ENCODE data around the gene RRP9. TPM values are rescaled to one million over a fixed set of nuclear protein-coding genes. Genes with fewer than 3 reads are reported as not detected.

Gene RRP9
- total RNA-seq, 1 experiment from 2014 or later, result 49.9 TPM

DNA sequence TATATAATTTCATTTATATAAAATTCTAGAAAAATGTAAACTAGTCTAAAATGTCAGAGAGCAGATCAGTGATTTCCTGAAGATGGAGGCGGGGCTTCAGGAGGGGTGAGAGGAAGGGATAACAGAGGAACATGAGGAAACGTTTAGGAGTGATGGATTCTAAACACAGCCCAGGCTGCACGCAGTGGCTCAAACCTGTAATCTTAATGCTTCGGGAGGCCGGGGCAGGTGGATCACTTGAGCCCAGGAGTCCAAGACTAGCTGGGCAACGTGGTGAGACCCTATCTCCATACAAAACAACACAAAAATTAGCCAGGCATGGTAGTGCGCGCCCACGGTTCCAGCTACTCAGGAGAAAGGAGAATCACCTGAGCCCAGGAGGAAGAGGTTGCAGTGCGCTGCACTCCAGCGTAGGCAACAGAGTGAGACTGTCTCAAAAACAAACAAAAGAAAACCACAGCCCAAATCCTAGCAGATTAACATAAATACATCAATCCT lies 20.6 kb downstream of the RRP9 start (continued):
- TF ChIP-seq, protein P1, sequence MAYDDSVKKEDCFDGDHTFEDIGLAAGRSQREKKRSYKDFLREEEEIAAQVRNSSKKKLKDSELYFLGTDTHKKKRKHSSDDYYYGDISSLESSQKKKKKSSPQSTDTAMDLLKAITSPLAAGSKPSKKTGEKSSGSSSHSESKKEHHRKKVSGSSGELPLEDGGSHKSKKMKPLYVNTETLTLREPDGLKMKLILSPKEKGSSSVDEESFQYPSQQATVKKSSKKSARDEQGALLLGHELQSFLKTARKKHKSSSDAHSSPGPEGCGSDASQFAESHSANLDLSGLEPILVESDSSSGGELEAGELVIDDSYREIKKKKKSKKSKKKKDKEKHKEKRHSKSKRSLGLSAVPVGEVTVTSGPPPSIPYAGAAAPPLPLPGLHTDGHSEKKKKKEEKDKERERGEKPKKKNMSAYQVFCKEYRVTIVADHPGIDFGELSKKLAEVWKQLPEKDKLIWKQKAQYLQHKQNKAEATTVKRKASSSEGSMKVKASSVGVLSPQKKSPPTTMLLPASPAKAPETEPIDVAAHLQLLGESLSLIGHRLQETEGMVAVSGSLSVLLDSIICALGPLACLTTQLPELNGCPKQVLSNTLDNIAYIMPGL (CRISPR knock-in tag; IDR thresholded peaks at IDR 0.05), result no peak
- TF ChIP-seq, protein P2, sequence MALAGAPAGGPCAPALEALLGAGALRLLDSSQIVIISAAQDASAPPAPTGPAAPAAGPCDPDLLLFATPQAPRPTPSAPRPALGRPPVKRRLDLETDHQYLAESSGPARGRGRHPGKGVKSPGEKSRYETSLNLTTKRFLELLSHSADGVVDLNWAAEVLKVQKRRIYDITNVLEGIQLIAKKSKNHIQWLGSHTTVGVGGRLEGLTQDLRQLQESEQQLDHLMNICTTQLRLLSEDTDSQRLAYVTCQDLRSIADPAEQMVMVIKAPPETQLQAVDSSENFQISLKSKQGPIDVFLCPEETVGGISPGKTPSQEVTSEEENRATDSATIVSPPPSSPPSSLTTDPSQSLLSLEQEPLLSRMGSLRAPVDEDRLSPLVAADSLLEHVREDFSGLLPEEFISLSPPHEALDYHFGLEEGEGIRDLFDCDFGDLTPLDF (CRISPR knock-in tag; IDR thresholded peaks at IDR 0.05), result no peak
- TF ChIP-seq IRF2 (CRISPR knock-in tag; IDR thresholded peaks at IDR 0.05; ENCODE audit: borderline replicate concordance, low read depth) (no peak), SOX15 (CRISPR knock-in tag; IDR thresholded peaks at IDR 0.05) (no peak), SMAD3 (CRISPR knock-in tag; IDR thresholded peaks at IDR 0.05; ENCODE audit: borderline replicate concordance) (no peak), MXD4 (CRISPR knock-in tag; IDR thresholded peaks at IDR 0.05; ENCODE audit: borderline replicate concordance) (no peak), ELF4 (CRISPR knock-in tag; IDR thresholded peaks at IDR 0.05; ENCODE audit: low read depth) (no peak), ZNF138 (CRISPR knock-in tag; conservative IDR thresholded peaks at IDR 0.05) (no peak), FOXK1 (CRISPR knock-in tag; IDR thresholded peaks at IDR 0.05) (no peak)

DNA sequence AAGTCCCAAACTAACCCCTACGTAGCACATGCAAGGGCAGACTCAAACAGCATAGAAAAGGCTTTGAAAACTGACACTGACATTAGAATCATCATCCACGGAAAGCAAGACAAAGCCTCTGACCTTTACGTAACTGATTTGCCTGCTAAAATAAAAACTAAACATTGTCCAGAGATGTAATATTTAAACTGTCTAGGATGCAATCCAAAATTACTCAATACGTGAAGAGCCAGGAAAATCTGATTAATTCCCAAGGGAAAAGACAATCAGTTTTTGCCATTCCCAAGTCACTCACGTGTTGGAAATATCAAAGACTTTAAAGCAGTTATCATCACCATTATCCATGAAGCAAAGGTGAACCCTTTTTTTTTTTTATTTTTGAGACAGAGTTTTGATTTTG lies 25.3 kb downstream of the RRP9 start:
- CTCF ChIA-PET, result no interaction called here
- Mint-ChIP-seq H3K27ac (no peak overlapping the region), H3K4me3 (no peak overlapping the region), H3K4me1 (peaks cover 10% of the 10 kb centered on the region), H3K36me3 (no peaks in the 10 kb centered on the region), H3K9me3 (no peaks in the 10 kb centered on the region), H3K27me3 (ENCODE audit: low read depth) (no peaks in the 10 kb centered on the region)
- no peak for DNase-seq (ENCODE audit: low spot score)
- no peak for ATAC-seq
- TF ChIP-seq SP1 (CRISPR knock-in tag; conservative IDR thresholded peaks at IDR 0.05) (no peak), ZNF416 (CRISPR knock-in tag; IDR thresholded peaks at IDR 0.05) (no peak)
- POLR2A ChIA-PET, result no interaction called here

DNA sequence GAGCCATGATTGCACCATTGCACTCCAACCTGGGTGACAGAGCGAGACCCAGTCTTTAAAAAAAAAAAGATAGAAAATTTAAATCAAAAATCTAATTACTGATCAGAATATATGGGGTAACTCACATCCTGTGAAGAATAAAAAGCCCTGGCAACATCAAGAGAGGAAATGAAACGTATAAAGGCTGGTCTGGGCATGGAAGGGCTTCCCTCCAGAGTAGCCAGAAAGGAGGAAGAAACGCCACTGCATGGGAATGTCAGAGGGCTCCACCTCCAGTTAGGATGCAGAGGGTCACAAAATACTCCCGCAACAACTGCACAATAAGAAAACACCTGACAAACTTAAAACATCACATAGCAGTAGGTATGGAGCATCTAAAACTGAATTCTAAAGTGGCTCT lies 33.7 kb downstream of the RRP9 start:
- CTCF ChIA-PET, result no interaction called here
- peaks cover 55% of the 10 kb centered on the region for H3K9me3 Mint-ChIP-seq
- POLR2A ChIA-PET, result no interaction called here

More for the DNA sequence above, 33.7 kb downstream of the RRP9 start:
- TF ChIP-seq ZNF219 (CRISPR knock-in tag; IDR thresholded peaks at IDR 0.05; ENCODE audit: borderline replicate concordance), result no peak
- TF ChIP-seq, protein P3, sequence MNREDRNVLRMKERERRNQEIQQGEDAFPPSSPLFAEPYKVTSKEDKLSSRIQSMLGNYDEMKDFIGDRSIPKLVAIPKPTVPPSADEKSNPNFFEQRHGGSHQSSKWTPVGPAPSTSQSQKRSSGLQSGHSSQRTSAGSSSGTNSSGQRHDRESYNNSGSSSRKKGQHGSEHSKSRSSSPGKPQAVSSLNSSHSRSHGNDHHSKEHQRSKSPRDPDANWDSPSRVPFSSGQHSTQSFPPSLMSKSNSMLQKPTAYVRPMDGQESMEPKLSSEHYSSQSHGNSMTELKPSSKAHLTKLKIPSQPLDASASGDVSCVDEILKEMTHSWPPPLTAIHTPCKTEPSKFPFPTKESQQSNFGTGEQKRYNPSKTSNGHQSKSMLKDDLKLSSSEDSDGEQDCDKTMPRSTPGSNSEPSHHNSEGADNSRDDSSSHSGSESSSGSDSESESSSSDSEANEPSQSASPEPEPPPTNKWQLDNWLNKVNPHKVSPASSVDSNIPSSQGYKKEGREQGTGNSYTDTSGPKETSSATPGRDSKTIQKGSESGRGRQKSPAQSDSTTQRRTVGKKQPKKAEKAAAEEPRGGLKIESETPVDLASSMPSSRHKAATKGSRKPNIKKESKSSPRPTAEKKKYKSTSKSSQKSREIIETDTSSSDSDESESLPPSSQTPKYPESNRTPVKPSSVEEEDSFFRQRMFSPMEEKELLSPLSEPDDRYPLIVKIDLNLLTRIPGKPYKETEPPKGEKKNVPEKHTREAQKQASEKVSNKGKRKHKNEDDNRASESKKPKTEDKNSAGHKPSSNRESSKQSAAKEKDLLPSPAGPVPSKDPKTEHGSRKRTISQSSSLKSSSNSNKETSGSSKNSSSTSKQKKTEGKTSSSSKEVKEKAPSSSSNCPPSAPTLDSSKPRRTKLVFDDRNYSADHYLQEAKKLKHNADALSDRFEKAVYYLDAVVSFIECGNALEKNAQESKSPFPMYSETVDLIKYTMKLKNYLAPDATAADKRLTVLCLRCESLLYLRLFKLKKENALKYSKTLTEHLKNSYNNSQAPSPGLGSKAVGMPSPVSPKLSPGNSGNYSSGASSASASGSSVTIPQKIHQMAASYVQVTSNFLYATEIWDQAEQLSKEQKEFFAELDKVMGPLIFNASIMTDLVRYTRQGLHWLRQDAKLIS (CRISPR knock-in tag; IDR thresholded peaks at IDR 0.05; ENCODE audit: borderline replicate concordance), result no peak
- no peak for TF ChIP-seq PRRX2 (CRISPR knock-in tag; IDR thresholded peaks at IDR 0.05)
- TF ChIP-seq, protein P4, sequence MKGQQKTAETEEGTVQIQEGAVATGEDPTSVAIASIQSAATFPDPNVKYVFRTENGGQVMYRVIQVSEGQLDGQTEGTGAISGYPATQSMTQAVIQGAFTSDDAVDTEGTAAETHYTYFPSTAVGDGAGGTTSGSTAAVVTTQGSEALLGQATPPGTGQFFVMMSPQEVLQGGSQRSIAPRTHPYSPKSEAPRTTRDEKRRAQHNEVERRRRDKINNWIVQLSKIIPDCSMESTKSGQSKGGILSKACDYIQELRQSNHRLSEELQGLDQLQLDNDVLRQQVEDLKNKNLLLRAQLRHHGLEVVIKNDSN (CRISPR knock-in tag; IDR thresholded peaks at IDR 0.05), result no peak
- TF ChIP-seq, protein P5, sequence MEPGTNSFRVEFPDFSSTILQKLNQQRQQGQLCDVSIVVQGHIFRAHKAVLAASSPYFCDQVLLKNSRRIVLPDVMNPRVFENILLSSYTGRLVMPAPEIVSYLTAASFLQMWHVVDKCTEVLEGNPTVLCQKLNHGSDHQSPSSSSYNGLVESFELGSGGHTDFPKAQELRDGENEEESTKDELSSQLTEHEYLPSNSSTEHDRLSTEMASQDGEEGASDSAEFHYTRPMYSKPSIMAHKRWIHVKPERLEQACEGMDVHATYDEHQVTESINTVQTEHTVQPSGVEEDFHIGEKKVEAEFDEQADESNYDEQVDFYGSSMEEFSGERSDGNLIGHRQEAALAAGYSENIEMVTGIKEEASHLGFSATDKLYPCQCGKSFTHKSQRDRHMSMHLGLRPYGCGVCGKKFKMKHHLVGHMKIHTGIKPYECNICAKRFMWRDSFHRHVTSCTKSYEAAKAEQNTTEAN (CRISPR knock-in tag; IDR thresholded peaks at IDR 0.05), result no peak
- ATAC-seq (no peak), DNase-seq (ENCODE audit: low spot score) (no peak)
- H3K27ac Mint-ChIP-seq, result no peak overlapping the region
- H3K4me3 Mint-ChIP-seq, result no peak overlapping the region
- H3K27me3 Mint-ChIP-seq (ENCODE audit: low read depth), result peaks cover 6% of the 10 kb centered on the region
- no peaks in the 10 kb centered on the region for H3K4me1 Mint-ChIP-seq
- H3K36me3 Mint-ChIP-seq, result peaks cover 19% of the 10 kb centered on the region

Data from WTC11 (cell line).